ENCODE measurements around the gene FASTKD2. TPM values are rescaled to one million over a fixed set of nuclear protein-coding genes. Genes with fewer than 3 reads are reported as not detected.
A peak's percentile ranks its signal among the peaks of the same experiment; 100 is the strongest.

Gene FASTKD2
- total RNA-seq, 2 donors from 2014 or later, result 15.3 to 16.5 TPM

DNA sequence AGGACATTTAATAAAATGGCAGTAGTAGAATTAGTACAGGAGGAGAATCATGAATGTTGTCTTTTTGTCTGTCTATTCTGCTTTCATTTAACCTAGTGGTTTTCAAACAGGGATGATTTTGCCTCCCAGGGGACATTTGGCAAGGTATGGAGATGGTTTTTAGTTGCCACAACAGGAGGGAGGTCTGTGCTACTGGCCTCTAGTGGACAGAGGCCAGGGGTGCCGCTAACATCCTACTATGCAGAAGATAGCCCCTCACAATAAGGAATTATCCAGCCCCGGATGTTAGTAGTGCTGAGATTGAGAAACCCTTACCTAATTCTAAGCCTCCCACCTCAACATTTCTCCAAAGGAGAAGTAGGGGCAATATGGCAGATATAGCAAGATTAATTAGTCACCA, 18.3 kb downstream of the FASTKD2 start:
- Histone ChIP-seq H3K9me3 (no peaks in the 10 kb centered on the region), H3K36me3 (replicated peaks in 1 of 2; ENCODE audit: insufficient read depth in 1 of 2, low read depth in 2 of 2) (peaks cover 21 to 23% of the 10 kb centered on the region in 2 donors), H3K27me3 (no peaks in the 10 kb centered on the region), H3K4me1 (no peaks in the 10 kb centered on the region), H3K27ac (no peak overlapping the region), H3K4me3 (no peak overlapping the region)
- intact Hi-C loops (cut with DNase I), result no loop called here
- TF ChIP-seq, protein P1, sequence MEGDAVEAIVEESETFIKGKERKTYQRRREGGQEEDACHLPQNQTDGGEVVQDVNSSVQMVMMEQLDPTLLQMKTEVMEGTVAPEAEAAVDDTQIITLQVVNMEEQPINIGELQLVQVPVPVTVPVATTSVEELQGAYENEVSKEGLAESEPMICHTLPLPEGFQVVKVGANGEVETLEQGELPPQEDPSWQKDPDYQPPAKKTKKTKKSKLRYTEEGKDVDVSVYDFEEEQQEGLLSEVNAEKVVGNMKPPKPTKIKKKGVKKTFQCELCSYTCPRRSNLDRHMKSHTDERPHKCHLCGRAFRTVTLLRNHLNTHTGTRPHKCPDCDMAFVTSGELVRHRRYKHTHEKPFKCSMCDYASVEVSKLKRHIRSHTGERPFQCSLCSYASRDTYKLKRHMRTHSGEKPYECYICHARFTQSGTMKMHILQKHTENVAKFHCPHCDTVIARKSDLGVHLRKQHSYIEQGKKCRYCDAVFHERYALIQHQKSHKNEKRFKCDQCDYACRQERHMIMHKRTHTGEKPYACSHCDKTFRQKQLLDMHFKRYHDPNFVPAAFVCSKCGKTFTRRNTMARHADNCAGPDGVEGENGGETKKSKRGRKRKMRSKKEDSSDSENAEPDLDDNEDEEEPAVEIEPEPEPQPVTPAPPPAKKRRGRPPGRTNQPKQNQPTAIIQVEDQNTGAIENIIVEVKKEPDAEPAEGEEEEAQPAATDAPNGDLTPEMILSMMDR (IDR thresholded peaks at IDR 0.05), result peak in 2 of 7 experiments; percentile 3 to 12
- TF ChIP-seq POLR2A (IDR thresholded peaks at IDR 0.05), result no peak
- 77 to 86% methylated on average over 2 of the region's 2 CpGs for WGBS, 2 donors
- no peak for DNase-seq
- no peak for ATAC-seq

DNA sequence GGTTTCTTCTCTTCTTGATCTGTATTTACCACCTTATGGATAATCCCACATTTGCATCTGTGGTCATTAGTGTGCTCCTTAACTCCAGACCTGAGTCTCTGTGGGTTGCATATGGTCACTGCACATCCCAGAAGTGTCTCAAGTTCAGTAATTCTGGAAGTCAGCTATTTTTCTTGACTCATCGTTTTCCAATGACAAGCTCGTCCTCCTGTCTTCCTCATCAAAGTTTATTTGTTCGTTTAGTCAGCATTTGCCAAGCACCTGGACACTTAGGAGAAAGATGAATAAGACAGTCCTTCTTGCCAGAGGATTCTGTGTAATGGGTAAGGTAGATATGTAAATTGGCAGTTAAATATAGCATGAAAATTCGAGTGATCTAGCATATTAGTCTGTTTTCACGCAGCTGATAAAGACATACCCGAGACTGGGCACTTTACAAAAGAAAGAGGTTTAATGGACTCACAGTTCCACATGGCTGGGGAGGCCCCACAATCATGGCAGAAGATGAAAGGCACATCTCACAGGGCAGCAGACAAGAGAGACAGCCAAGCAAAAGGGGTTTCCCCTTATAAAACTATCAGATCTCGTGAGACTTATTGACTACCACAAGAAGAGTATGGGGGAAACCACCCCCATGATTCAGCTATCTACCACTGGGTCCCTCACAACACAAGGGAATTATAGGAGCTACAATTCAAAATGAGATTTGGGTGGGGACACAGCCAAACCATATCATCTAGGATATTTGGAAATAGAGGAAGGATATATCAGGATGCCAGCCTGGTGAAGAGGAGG, 19.4 kb downstream of the FASTKD2 start:
- TF ChIP-seq, protein P1 (IDR thresholded peaks at IDR 0.05), result no peak
- no peak for TF ChIP-seq POLR2A (IDR thresholded peaks at IDR 0.05)
- no peak for DNase-seq
- intact Hi-C loops (cut with DNase I), result no loop called here
- H3K4me3 ChIP-seq, result no peak overlapping the region
- 74 to 79% methylated on average over 7 of the region's 7 CpGs for WGBS, 2 donors
- no peaks in the 10 kb centered on the region for H3K4me1 ChIP-seq
- no peaks in the 10 kb centered on the region for H3K9me3 ChIP-seq
- no peak overlapping the region for H3K27ac ChIP-seq
- H3K36me3 ChIP-seq (replicated peaks in 1 of 2; ENCODE audit: insufficient read depth in 1 of 2, low read depth in 2 of 2), result peaks cover 21 to 25% of the 10 kb centered on the region in 2 donors
- no peaks in the 10 kb centered on the region for H3K27me3 ChIP-seq
- ATAC-seq, result no peak

DNA sequence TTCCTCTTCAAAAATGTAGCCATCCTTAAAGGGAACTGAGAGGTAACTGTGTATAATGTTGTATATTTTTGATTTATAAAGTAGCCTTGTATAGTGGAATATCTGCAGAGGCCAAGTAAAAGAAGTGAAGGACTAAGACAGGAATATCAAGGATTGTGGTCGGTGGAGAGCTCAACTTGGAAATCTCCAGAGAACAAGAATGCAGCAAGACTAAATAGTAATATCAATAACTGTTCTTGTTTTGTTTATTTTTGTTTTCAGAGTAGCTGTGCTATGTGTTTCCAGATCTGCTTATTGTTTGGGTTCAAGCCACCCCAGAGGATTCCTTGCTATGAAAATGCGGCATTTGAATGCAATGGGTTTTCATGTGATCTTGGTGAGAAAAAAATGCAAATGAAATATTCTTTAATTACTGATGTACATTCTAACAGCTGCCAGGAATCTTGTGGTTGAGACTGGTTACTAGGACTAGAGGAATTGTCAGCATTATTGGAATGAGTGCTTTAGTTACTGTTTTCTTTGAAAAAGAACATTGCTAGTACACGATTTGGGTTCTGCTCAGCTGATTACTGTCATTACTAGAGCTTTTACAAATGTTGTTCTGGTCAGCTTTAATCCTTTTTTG, 25.0 kb downstream of the FASTKD2 start:
- Histone ChIP-seq H3K4me3 (no peak overlapping the region), H3K36me3 (replicated peaks in 1 of 2; ENCODE audit: insufficient read depth in 1 of 2, low read depth in 2 of 2) (peaks cover 6 to 26% of the 10 kb centered on the region in 2 donors), H3K27me3 (no peaks in the 10 kb centered on the region), H3K27ac (no peak overlapping the region), H3K9me3 (no peaks in the 10 kb centered on the region), H3K4me1 (no peaks in the 10 kb centered on the region)
- WGBS, 2 donors, result 75 to 85% methylated on average over 3 of the region's 3 CpGs
- intact Hi-C loops (cut with DNase I), result no loop called here
- TF ChIP-seq, protein P1 (IDR thresholded peaks at IDR 0.05), result no peak
- TF ChIP-seq POLR2A (IDR thresholded peaks at IDR 0.05), result no peak
- ATAC-seq (no peak), DNase-seq (no peak)

DNA sequence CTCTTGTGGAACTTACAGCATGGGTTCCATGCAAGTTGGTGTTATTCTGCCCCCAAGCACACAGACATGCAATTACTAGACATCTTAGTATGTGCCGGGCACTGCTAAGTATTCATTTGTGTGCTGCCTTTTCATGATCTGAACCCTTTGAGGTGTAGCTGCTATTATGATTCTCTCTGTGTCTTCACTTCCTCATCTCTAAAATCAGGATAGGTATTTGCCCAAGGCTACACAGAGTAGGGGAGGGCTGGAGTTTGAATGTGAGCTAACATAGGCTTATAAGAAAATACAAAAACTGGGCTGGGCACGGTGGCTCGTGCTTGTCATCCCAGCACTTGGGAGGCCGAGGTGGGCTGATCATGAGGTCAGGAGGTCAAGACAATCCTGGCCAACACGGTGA, 27.2 kb downstream of the FASTKD2 start:
- ATAC-seq (no peak), DNase-seq (no peak)
- Histone ChIP-seq H3K27me3 (no peaks in the 10 kb centered on the region), H3K27ac (no peak overlapping the region), H3K4me3 (no peak overlapping the region), H3K9me3 (no peaks in the 10 kb centered on the region), H3K36me3 (replicated peaks in 1 of 2; ENCODE audit: insufficient read depth in 1 of 2, low read depth in 2 of 2) (peaks cover 4 to 26% of the 10 kb centered on the region in 2 donors), H3K4me1 (no peaks in the 10 kb centered on the region)
- WGBS, 2 donors, result 76 to 96% methylated on average over 5 of the region's 5 CpGs
- TF ChIP-seq, protein P1 (IDR thresholded peaks at IDR 0.05), result no peak
- TF ChIP-seq POLR2A (IDR thresholded peaks at IDR 0.05), result no peak
- intact Hi-C loops (cut with DNase I), result no loop called here

All from body of pancreas (tissue), 4 donors.